ENCODE measurements around the gene HRH1. TPM values are rescaled to one million over a fixed set of nuclear protein-coding genes. Genes with fewer than 3 reads are reported as not detected.
"Not testable (repeated sequence)": the region's sequence is repeated elsewhere in the genome, so short reads cannot be mapped to it uniquely, and the experiment has no call there.

Gene HRH1
- total RNA-seq, 2 donors from 2014 or later, result 0.50 to 5.9 TPM

GRCh38 chr3:11130385-11130784 is 23.9 kb upstream of the HRH1 start:
- Histone ChIP-seq H3K27me3 (replicated peaks; ENCODE audit: insufficient read depth) (no peaks in the 10 kb centered on the region), H3K4me3 (no peak overlapping the region), H3K9me3 (no peaks in the 10 kb centered on the region), H3K27ac (no peak overlapping the region), H3K36me3 (no peaks in the 10 kb centered on the region), H3K4me1 (replicated peaks) (no peaks in the 10 kb centered on the region)
- whole genome bisulfite sequencing, result 91% methylated on average over 7 of the region's 7 CpGs
- TF ChIP-seq POLR2AphosphoS5 (IDR thresholded peaks at IDR 0.05) (no peak), CTCF (IDR thresholded peaks at IDR 0.05) (no peak), POLR2A (IDR thresholded peaks at IDR 0.05) (no peak)
- DNase-seq (ENCODE audit: low spot score), result no peak
- intact Hi-C loops (cut with DNase I), result no loop called here

GRCh38 chr3:11131371-11131770 is 22.9 kb upstream of the HRH1 start:
- H3K4me3 ChIP-seq, result no peak overlapping the region
- WGBS, result 62% methylated on average over 5 of the region's 5 CpGs
- no peaks in the 10 kb centered on the region for H3K4me1 ChIP-seq (replicated peaks)
- H3K27me3 ChIP-seq (replicated peaks; ENCODE audit: insufficient read depth), result no peaks in the 10 kb centered on the region
- no peak for DNase-seq (ENCODE audit: low spot score)
- H3K36me3 ChIP-seq, result no peaks in the 10 kb centered on the region
- TF ChIP-seq POLR2A (IDR thresholded peaks at IDR 0.05), result no peak
- no peak for TF ChIP-seq POLR2AphosphoS5 (IDR thresholded peaks at IDR 0.05)
- TF ChIP-seq CTCF (IDR thresholded peaks at IDR 0.05), result no peak
- intact Hi-C loops (cut with DNase I), result no loop called here
- H3K9me3 ChIP-seq, result no peaks in the 10 kb centered on the region
- no peak overlapping the region for H3K27ac ChIP-seq

- H3K4me1 ChIP-seq (replicated peaks); H3K4me3 ChIP-seq; H3K9me3 ChIP-seq; intact Hi-C loops (cut with DNase I); H3K27ac ChIP-seq; H3K36me3 ChIP-seq; H3K27me3 ChIP-seq (replicated peaks; ENCODE audit: insufficient read depth); DNase-seq (ENCODE audit: low spot score): not testable (repeated sequence)
- WGBS, result 55% methylated on average over 7 of the region's 7 CpGs
Measured at GRCh38 chr3:11131886-11132285, 22.4 kb upstream of the HRH1 start.

- TF ChIP-seq POLR2AphosphoS5 (IDR thresholded peaks at IDR 0.05) (no peak), CTCF (IDR thresholded peaks at IDR 0.05) (no peak), POLR2A (IDR thresholded peaks at IDR 0.05) (no peak)
Measured at GRCh38 chr3:11132861-11133260, 21.4 kb upstream of the HRH1 start.

GRCh38 chr3:11134794-11135193 is 19.5 kb upstream of the HRH1 start:
- intact Hi-C loops (cut with DNase I), result no loop called here
- Histone ChIP-seq H3K27me3 (replicated peaks; ENCODE audit: insufficient read depth) (no peaks in the 10 kb centered on the region), H3K27ac (no peak overlapping the region), H3K4me1 (replicated peaks) (no peaks in the 10 kb centered on the region), H3K4me3 (no peak overlapping the region), H3K9me3 (no peaks in the 10 kb centered on the region), H3K36me3 (no peaks in the 10 kb centered on the region)
- no peak for TF ChIP-seq POLR2A (IDR thresholded peaks at IDR 0.05)
- no peak for TF ChIP-seq CTCF (IDR thresholded peaks at IDR 0.05)
- no peak for TF ChIP-seq POLR2AphosphoS5 (IDR thresholded peaks at IDR 0.05)
- WGBS, result 55% methylated on average over 2 of the region's 2 CpGs
- DNase-seq (ENCODE audit: low spot score), result no peak

More at GRCh38 chr3:11132861-11133260, 21.4 kb upstream of the HRH1 start:
- intact Hi-C loops (cut with DNase I), result no loop called here
- 80% methylated on average over 4 of the region's 4 CpGs for WGBS
- H3K9me3 ChIP-seq, result no peaks in the 10 kb centered on the region
- H3K4me1 ChIP-seq (replicated peaks), result no peaks in the 10 kb centered on the region
- DNase-seq (ENCODE audit: low spot score), result no peak
- no peaks in the 10 kb centered on the region for H3K36me3 ChIP-seq
- H3K27me3 ChIP-seq (replicated peaks; ENCODE audit: insufficient read depth), result no peaks in the 10 kb centered on the region
- H3K4me3 ChIP-seq, result no peak overlapping the region
- H3K27ac ChIP-seq, result no peak overlapping the region

Data from prostate gland (tissue), 2 donors.